ENCODE data around the gene FGF11. TPM values are rescaled to one million over a fixed set of nuclear protein-coding genes. Genes with fewer than 3 reads are reported as not detected.

FGF11 gene
- total and polyA plus RNA-seq, 2 donors (not counting 3 experiments of a cell fraction or from before 2014, with no cell fraction given) = 0.70 TPM; not detected in 1

GRCh38 chr17:7417056-7417655, 22.2 kb upstream of the FGF11 start:
- no peak overlapping the region for H3K27ac ChIP-seq (ENCODE audit: insufficient read depth, low read depth, low read length)
- FAIRE-seq (no peak), DNase-seq (ENCODE audit: low read depth, low spot score) (no peak)
- no peaks in the 10 kb centered on the region for H3K4me1 ChIP-seq (ENCODE audit: control insufficient read depth, extremely low read depth, insufficient read depth, low read length)
- BruUV-seq (replicated peaks) = no TSS peak
- intact Hi-C loops (cut with micrococcal nuclease) = no loop called here
- H3K36me3 ChIP-seq (ENCODE audit: control insufficient read depth in 2 of 2, extremely low read depth in 1 of 2, insufficient read depth in 2 of 2, low read length in 2 of 2) = peaks cover 0 to 2% of the 10 kb centered on the region in 2 experiments
- H2AFZ ChIP-seq (ENCODE audit: low read depth, low read length) = no peak overlapping the region
- H3K4me3 ChIP-seq (replicated peaks in 1 of 3; ENCODE audit: insufficient read depth in 1 of 3, low read depth in 1 of 3, low read length in 3 of 3) = no peak overlapping the region
- H3K79me2 ChIP-seq (ENCODE audit: control insufficient read depth, insufficient read depth, low read length) = no peaks in the 10 kb centered on the region
- TF ChIP-seq JUN (IDR thresholded peaks at IDR 0.05; ENCODE audit: borderline replicate concordance, insufficient read depth, insufficient read length, low read depth) (no peak), CTCF (IDR thresholded peaks at IDR 0.05; ENCODE audit: extremely low read depth in 1 of 2, insufficient read depth in 1 of 2, low read depth in 1 of 2, low read length in 2 of 2) (no peak), POLR2AphosphoS5 (IDR thresholded peaks at IDR 0.05; ENCODE audit: insufficient read depth, low read depth, low read length) (no peak), POLR2A (IDR thresholded peaks at IDR 0.05; ENCODE audit: low read depth, low read length) (no peak), EZH2 (IDR thresholded peaks at IDR 0.05; ENCODE audit: borderline replicate concordance, low read depth, low read length, severe bottlenecking) (no peak), MYC (IDR thresholded peaks at IDR 0.05; ENCODE audit: low read depth, low read length) (no peak), GATA2 (IDR thresholded peaks at IDR 0.05; ENCODE audit: insufficient read depth, insufficient read length, low read depth, low read length) (no peak), FOS (IDR thresholded peaks at IDR 0.05; ENCODE audit: borderline replicate concordance, insufficient read depth, low read length) (no peak)
- TF ChIP-seq, protein P1, sequence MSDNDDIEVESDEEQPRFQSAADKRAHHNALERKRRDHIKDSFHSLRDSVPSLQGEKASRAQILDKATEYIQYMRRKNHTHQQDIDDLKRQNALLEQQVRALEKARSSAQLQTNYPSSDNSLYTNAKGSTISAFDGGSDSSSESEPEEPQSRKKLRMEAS (IDR thresholded peaks at IDR 0.05; ENCODE audit: insufficient read depth, insufficient read length) = no peak
- H4K20me1 ChIP-seq (replicated peaks; ENCODE audit: control insufficient read depth, extremely low read depth, insufficient read depth, low read length) = no peaks in the 10 kb centered on the region
- H3K9me1 ChIP-seq (replicated peaks; ENCODE audit: control insufficient read depth, extremely low read depth, insufficient read depth, low read length) = no peaks in the 10 kb centered on the region
- H3K27me3 ChIP-seq (ENCODE audit: control insufficient read depth in 2 of 2, insufficient read depth in 2 of 2, low read length in 2 of 2) = no peaks in the 10 kb centered on the region
- ChIA-PET POLR2A (no interaction called here), CTCF (interaction anchor here (1.2 to 2.2 kb wide), 2 partner anchors 13 to 61 kb away, joined by 5 to 6 read pairs; partner anchors contain the start of gene TMEM256)
- dilution Hi-C loops (cut with MboI; ENCODE audit: extremely low pct_ligation_motif_present, low sequenced_read_pairs) = no loop called here
- no peak overlapping the region for H3K9ac ChIP-seq (replicated peaks; ENCODE audit: extremely low read depth, insufficient read depth, low read length)
- H3K4me2 ChIP-seq (ENCODE audit: insufficient read depth, low read length) = no peak overlapping the region
- H3K9me3 ChIP-seq (replicated peaks; ENCODE audit: control insufficient read depth, insufficient read depth, low read length) = no peaks in the 10 kb centered on the region
